Putamen (tissue), 1 donor: ENCODE measurements around the gene SLC37A2.
"Not testable (repeated sequence)": the region's sequence is repeated elsewhere in the genome, so short reads cannot be mapped to it uniquely, and the experiment has no call there.

Source experiments
- DNase-seq: peaks from one replicate; pipeline ENCODE4 v3.0.0-alpha.2; 2016; ENCODE audit warnings: low spot score

SLC37A2 gene

DNA sequence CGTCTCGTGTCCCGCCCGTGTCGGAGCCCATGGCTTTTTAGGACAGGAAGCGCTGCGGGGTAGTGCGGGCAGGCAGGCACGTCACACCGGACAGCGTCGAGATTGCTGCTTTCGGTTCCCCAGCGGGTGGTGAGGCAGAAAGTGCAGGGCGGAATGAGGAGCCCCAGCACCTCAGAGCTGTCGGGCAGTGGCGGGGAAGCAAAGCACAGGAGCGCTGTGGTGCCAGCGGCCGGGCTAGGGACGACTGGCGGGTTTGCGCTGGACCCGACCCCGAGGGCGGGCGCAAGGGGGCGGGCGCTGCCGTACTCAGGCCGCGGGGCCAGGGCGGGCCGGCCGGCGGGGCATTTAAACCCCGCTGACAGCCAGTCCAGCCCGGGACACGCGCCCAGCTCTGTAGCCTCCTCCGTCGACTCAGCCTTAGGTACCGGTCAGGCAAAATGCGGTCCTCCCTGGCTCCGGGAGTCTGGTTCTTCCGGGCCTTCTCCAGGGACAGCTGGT lies at the start of gene SLC37A2:
TSS of gene SLC37A2 (plus strand) at position 375 of the 498 bp plus-strand sequence. CDS start at position 438, 63 bp downstream.
- peak; percentile 27 for DNase-seq

DNA sequence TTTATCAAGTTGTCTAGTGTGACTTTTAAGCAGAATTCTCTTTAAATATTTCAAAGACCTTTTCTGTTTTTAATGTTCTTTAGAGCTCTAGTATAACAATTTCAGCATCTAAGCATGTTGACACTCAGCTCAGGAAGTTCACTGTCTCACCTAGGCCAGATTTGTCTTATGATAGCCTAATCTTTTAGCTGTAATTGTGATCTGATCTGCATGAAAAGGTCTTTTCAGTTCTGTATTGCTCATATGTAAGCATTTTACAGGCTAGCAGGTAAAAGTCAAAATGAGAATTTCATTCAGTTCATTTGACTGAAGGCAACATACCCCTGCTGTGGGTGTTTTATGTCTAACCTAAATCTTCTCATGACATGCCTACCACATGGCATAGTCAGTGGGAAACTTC lies 46.7 kb upstream of the SLC37A2 start:
- DNase-seq, result no peak

DNA sequence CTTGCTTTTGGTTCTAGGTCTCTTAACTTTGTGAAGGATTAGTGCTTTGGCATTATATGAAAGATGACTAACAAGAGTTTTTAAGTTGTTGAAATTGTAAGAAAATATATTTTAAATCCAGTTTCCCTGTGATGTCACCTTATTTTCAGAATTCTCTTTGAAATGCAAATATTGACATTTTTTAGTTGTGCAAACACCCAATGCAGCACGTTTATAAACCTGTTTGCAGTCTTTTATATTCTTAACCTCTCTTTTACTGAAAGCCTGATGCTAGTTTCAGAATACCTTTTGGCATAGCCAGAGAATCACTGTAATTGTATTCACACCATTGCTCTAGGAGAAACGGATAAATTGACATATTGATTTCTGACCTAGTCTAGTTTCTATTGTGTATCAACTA lies 42.8 kb upstream of the SLC37A2 start:
- no peak for DNase-seq

DNA sequence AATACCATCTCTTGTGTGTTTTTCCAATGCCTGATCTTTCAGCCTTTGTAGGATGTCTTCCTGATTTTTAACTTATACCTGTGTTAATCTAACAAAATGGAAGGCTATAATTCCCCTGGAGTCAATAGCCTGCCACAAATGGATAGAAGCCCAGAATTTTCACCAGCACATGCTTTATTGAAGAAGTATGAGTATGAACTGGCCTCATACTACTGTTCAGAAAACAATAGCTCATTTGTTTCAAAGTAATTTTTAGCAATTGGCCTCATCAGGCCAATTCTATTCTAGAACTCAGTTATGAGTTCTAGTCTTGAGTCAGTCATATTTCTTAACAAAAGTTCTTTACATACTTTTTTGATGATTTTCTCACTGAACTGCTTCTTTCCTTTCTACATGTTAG lies 40.6 kb upstream of the SLC37A2 start:
- no peak for DNase-seq

DNA sequence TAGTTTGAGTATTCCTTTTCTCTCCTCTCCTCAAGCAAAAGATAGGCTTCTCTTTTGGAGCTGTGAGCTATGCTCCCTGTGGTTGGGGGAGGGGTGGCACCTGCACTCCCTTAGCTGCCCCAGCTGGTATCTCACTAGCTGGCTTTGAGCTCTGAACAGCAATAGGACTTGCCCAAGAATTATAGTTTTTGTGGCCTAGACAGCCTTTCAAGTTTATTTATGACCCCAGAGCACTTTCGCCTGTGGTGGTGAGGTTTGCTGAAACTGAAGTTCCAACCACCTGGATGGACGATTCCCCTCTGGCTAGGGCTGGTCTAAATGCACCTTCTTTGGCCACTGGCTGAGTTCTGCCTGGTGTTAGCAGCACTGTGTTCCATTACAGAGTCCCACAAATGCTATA lies 37.1 kb upstream of the SLC37A2 start:
- no peak for DNase-seq

DNA sequence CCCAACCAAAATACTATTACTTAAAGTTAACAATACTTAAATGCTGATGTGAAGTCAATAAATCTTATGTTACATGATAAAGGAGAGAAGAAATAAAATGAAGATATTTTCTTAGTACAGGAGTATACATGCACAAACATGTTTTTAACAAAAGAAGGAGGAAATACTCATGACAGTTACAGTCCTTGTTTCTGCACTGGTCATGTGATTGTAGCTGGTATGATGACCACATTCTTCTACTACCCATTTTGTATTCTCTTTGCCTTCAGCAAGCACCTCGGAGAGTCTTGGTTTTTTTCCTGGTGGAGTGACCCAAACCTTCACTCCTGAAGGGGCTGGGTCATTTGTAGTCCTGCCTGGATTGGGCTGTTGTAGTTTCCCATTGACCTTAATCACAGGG lies 33.7 kb upstream of the SLC37A2 start:
- not testable (repeated sequence) for DNase-seq

DNA sequence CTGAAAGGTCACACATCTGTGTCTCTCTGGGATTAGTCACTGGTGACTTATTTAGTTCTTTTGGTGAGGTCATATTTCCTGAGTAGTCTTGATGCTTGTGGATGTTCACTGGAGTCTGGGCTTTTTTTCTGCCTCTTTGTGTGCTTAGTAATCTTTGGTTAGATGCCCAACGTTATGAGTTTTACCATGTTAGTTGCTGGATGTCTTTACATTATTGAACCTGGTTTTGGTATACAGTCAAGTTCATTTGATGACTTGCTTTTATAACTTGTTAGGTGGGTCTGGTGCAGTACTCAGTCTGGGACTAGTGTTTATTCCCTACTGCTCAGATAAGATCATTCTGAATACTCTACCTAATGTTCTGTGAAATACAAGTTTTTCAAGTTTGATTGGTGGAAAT lies 26.2 kb upstream of the SLC37A2 start:
- DNase-seq, result no peak

DNA sequence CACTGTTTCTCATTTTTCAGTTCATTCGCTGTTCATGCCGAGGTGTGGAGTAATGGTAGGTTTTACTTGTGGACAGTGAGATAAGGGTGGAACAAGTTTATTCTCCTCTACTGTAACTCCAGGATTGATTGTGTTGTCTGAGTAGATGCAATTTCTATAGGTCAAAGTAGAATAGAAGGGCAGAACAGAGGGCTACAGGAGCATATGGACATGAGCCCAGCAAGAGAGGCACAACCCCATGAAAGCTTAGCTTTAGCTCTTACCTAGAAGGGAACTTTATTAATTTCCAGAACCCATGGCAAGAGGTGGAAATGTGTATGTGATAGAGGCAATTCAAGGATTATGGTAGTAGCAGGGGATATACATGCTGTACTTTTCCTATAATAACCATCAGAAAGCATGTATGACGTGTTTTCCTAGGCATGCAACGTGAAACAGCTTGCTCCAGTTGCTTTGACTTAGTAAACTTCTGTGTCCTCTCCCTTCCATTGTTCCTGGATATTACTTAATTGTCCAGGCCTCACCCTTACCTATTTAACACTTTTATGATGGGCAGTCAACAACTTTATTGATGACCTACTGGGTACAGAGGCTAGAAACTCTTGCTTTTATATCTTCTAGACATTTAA lies 13.8 kb upstream of the SLC37A2 start:
- DNase-seq, result no peak

DNA sequence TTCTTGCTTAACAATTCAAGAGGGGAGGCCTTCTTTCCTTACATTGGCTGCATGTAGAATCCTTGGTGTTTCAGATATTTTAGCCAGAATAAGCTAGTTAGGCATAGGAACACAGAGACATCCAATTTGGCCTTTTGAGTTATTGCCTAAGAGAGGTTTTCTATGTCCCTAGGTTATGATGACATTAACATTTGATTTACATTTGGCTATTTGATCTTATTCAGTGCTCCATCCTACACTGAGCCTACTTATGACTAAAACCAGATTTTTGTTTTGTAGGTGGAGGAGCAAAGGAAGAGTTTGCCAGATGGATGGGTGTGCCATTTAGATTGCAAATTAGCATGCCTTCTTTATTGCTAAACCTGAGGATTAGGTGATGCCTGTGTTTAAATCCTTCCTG lies 11.1 kb upstream of the SLC37A2 start:
- DNase-seq, result no peak

DNA sequence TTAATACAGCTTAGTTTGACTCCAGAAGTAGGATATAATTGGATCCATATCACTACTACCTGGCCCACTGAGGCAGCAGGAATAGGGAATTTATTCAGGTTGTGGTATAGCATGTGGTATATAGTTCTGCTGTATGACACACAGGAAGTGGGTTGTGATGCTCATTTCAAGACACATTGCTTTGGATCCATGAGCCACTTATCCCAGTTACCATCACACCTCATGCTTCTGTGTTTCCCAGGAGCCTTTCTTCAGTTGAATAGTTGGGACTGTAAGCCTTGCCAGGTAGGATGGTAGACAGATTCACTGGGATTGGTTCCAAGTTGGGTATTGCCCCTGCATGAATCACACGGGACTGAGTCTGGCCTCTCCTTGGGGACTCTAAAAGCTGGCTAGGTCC lies 9.9 kb upstream of the SLC37A2 start:
- DNase-seq, result no peak

DNA sequence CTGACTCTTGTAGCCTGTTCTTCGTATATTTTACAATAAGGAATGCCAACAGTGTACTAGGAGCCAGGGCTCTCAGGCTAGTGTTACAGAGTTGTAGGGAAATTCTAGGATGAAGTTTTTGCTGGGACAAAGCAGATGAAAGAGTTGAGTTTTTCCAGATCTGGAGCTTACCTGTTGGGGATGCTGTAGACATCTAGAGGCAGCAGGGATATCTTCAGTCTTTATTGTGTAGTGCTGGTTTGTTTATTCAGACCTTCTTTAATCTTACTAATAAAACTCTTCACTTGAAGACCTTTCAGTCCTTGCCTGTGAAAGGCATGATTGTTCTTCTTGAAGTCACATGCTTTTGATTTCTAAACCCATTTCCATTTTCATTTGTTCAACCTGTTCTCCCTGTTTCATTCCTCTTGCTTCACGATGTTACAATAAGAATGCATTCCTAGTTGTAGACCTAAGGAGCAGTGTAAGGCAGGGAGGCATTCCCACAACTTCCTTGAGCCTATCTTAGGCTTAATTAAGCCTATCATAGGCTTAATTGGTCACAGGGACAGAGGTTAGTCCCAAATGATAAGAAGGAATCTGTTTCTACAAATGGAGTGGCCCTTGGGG lies 7.9 kb upstream of the SLC37A2 start:
- no peak for DNase-seq

DNA sequence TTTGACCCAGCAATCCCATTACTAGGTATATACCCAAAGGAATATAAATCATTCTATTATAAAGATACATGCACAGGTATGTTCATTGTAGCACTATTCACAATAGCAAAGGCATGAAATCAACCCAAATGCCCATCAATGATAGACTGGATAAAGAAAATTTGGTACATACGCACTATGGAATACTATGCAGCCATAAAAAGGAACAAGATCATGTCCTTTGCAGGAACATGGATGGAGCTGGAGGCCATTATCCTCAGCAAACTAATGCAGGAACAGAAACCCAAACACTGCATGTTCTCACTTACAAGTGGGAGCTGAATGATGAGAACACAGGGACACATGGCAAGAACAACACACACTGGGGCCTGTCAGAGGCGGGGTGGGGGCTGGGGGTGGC lies 7.0 kb upstream of the SLC37A2 start:
- DNase-seq, result not testable (repeated sequence)

DNA sequence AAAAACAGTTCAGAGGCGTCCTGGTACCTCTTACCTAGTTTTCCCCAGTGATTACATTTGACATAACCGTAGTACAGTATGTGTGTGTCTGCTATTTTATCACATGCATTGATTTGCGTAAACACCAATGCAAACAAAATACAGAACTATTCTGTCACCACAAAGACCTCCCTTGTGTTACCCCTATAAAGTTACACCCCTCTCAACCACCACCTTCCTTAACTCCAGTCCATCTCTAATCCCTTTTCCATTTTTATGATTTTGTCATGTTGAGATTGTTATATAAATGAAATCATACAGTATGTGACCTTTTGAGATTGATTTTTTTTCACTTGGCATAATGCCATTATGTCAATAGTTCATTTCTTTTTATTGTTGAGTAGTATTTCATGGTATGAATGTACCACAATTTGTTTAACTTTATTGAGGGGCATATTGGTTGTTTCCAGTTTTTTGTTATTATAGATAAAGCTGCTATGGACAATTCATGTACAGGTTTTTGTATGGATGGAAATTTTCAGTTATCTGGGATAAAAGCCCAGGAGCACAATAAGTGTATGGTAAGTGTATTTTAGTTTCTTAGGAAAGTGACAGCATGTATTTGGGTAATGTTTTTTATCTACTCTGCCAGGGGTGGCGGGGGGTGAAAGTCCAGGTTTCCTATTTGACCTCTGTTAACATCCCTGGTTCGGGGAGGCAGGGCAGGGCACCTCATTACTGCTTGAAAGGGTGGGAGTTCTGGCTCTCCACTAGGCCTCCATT lies 6.0 kb upstream of the SLC37A2 start:
- no peak for DNase-seq

DNA sequence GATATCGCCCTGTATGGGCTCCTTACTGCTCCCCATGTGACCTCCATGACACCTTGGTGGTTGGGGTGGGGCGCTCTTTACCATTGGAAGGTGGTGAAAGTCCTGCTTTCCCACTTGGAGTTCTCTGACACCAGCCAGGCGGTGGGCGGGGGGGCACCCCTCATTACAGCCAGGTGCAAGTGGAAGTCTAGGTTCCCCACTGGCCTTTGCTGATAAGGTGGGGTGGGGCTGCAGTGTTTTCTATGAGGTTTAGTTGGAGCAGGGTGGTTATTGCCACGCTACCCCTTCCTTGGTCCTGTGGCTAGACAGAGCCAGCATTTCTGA lies 5.5 kb upstream of the SLC37A2 start:
- no peak for DNase-seq

DNA sequence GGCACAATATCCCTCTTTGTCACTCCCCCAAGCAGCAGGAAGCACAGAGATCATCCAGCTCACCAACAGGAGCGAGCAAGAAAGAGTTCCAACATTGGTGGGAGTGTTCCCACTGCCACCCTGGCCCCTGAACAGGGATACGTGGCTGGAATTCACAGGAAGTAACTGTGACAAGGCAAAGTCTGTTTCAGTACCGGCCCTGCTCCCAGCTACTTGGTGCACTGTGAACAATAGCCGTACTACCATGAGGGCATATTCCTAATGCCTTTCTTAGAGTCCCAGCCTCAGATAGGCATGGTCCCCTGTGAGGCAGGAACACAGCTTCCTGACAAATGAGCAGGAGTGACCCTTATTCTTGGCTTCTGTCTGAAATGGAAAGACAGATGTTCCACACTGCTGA lies 1.8 kb upstream of the SLC37A2 start:
- DNase-seq, result no peak

DNA sequence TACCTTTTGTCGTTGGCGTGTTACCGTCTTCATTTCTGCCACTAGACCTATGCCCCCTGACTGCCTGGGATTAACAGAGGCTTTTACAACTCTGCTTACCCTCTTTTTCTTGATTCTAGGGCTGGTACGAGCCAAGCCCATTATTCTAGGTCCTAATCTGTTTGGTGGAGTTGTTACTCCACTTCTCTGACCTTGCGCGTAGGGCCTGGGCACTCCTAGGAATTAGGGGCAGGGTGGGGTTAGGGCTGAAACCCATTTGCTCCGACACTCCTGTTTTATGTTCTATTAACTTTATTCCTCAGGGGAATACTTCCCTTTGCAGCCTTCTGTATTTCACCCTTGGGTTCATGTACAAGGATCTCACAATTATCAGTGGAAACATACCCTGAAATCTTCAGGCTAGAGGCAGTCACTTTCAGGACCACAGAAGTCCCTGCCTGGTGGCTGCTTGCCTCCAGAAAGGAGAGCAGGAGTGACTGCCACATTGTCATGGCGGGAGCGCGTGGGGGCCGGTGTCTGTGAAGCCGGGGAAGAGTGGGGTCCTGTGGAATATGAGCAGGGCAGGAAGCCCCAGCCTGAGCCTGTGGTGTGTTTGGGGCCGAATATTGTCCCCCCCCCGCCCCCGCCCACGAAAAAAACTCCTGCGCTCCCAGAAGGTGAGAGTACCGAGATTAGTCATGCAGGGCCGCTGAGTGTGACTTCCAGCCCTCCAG lies 731 bp upstream of the SLC37A2 start:
- no peak for DNase-seq

DNA sequence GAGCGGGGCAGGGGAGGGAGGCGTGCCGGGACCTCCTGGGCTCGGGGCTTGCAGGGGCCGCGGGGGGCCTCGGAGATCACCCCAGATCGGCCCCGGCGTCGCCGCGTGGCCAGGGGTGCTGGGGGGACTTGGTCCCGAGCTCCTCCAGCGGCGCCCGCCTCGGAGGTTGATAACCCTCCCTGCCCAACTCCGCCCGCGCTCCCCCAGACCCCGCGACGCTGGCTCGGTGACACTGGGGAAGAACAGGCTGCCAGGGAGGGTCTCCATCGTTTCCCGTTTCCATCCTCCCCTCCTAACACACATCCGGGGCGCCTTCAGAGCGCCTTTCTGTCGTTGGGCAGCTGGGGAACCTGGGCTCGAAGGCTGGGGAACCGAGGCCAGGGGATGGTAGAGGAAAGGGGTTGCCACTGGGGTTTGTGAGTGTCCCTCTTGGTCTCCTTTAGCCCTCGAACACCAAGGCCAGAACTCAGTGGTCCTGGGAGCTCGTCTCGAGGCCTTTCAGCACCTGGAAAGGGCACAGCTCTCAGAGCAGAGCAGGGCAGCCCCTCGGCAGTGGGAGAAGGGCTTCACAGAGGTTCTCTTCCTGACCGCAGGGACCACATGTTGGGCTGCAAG lies 431 bp downstream of the SLC37A2 start:
- DNase-seq, result no peak

DNA sequence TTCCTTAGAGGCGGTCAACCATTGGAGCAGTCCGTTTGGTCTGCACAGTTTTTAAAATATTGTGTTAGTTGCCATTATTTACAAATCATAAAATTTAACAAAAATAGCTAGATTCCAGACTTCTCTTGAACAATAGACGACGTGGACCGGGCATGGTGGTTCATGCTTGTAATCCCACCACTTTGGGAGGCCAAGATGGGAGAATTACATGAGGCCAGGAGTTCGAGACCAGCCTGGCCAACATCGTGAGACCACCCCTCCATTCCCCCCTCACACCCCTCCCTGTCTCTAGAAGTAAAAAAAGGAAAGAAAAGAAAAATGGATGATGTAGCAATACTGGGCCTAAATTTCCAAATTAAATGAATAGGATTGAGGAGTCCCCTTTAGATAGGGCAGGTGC lies 965 bp downstream of the SLC37A2 start:
- DNase-seq, result no peak

DNA sequence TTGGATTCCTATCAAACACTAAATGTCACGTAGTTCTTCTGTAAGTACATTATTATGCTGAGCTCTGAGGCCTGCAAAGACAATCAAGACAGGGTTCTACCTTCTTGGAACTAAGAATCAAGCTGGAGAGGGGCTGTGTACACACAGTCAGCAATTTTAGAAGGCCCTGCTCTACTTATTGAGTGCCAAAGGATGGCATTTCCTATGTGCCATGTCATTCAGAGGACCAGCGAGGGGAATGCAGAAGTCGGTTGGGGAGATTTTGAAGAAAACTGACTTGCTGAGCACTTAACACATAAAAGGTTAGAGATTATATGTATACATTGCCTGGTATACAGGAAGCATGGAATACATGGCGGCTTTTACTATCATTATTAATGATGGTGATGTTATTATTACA lies 5.3 kb downstream of the SLC37A2 start:
- DNase-seq, result no peak

DNA sequence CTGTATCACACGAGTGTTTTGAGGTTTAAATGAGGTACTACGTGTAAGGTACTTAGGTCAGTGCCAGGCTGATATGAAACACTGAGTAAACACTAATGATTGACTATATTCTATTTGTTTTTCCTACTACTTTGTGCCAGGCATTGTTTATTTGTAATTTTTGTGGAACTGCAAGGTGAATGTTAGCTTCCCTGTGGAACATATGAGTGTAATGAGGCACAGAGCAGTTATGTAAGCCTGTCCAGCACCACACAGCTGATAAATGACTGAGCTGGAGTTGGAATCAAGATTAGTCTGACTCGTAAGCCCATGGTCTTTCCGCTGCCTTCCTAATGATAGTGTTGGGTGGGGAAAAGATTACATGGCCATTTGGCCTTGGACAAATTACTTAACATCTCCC lies 5.9 kb downstream of the SLC37A2 start:
- no peak for DNase-seq

DNA sequence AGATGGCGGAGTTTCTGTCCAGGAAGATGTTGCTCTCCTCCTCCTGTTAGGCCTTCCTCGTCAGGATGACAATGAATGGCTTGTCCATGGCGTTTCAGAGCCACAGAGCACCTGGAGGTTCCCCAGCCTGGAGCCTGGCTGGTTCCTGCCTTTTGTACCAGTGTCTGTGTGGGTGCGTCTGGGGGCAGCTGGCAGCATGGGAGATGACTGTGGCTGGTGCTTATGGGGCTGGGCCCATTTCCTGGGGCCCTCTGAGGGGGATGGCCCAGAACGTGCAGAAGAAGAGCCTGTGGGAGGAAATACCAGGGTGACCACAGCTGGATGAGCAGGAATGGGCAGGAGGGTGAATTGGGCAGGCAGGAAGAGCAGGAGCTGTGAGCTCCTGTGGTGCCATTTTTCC lies 6.7 kb downstream of the SLC37A2 start:
- DNase-seq, result no peak

DNA sequence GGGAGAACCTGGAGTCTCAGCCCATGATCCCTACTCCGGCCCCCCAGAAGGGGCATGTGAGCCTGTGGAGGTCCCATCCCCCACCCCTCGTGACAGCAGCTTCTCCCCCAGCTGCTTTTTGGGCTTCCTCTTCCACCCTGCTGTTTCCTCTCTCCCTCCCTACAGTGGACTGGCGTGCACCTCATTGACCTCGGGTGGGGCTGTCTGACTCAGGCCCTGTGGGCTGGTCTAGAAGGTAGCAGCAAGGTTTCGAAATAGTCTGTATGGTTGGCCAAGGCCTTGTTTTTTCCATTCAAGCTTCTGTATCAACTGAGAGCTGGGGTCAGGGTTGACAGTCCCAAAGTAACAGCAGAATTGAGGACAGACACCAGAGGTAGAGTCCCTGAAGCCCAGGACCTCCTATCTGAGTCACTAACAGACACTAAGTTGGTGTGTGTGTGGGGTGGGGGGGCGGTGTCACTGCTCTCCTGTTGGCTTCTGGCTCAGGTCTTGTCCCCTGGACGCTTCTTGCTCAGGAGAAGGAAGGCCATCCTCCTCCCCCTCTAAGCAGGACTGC lies 7.7 kb downstream of the SLC37A2 start:
- DNase-seq, result peak; percentile 42
